Chondrocyte (in vitro differentiated cells): ENCODE measurements around the gene UTP25. TPM values are rescaled to one million over a fixed set of nuclear protein-coding genes. Genes with fewer than 3 reads are reported as not detected.

ENCODE experiments used
- DNase-seq: peaks from one replicate; pipeline ENCODE4 v3.0.0; 2021; ENCODE audit warnings: mixed read lengths, low spot score
- H3K27ac Mint-ChIP-seq: one replicate; pipeline ENCODE4 v1.8.0; 2021; ENCODE audit warnings: mild to moderate bottlenecking, moderate library complexity, mixed read lengths; ENCODE audit not compliant: unreplicated experiment
- H3K27me3 Mint-ChIP-seq: 2 replicates; pipeline ENCODE4 v1.8.0; 2021; ENCODE audit warnings: low read depth, mixed read lengths
- H3K36me3 Mint-ChIP-seq: 2 replicates; pipeline ENCODE4 v1.8.0; 2021; ENCODE audit warnings: low read depth, mixed read lengths
- H3K4me1 Mint-ChIP-seq: 2 replicates; pipeline ENCODE4 v1.8.0; 2021; ENCODE audit warnings: low read depth, mild to moderate bottlenecking, mixed read lengths
- H3K4me3 Mint-ChIP-seq: one replicate; pipeline ENCODE4 v1.8.0; 2021; ENCODE audit warnings: mild to moderate bottlenecking, moderate library complexity, mixed read lengths; ENCODE audit not compliant: unreplicated experiment
- H3K9me3 Mint-ChIP-seq: 2 replicates; pipeline ENCODE4 v1.8.0; 2021; ENCODE audit warnings: low read depth, mixed read lengths
- CTCF ChIP-seq: fragments of 200-600 bp; sonication (generic); IDR thresholded peaks from 2 replicates; pipeline ENCODE4 v1.5.0; 2021; ENCODE audit warnings: antibody characterized with exemption, mild to moderate bottlenecking, moderate library complexity
- total RNA-seq: library from RNA; stranded (reverse); gene quantifications from 3 replicates; pipeline ENCODE4 v1.2.1, GENCODE V29; 2021

UTP25 gene
- total RNA-seq, 1 donor from 2014 or later, result 6.4 TPM

- DNase-seq, result no peak
- no peak overlapping the region for H3K27ac Mint-ChIP-seq
- H3K4me3 Mint-ChIP-seq, result no peak overlapping the region
- peaks cover 2% of the 10 kb centered on the region for H3K9me3 Mint-ChIP-seq
- peaks cover 36% of the 10 kb centered on the region for H3K27me3 Mint-ChIP-seq
- peaks cover 2% of the 10 kb centered on the region for H3K36me3 Mint-ChIP-seq
- no peak for TF ChIP-seq CTCF
- H3K4me1 Mint-ChIP-seq, result peaks cover 14% of the 10 kb centered on the region
Observed at GRCh38 chr1:209785592-209785991, 42.2 kb upstream of the UTP25 start.

GRCh38 chr1:209786146-209786545 lies 41.6 kb upstream of the UTP25 start:
- peaks cover 41% of the 10 kb centered on the region for H3K27me3 Mint-ChIP-seq
- DNase-seq, result no peak

GRCh38 chr1:209787551-209787950 lies 40.2 kb upstream of the UTP25 start:
- H3K36me3 Mint-ChIP-seq, result no peaks in the 10 kb centered on the region
- no peak for DNase-seq

More at GRCh38 chr1:209786146-209786545, 41.6 kb upstream of the UTP25 start:
- no peak for TF ChIP-seq CTCF
- peaks cover 2% of the 10 kb centered on the region for H3K36me3 Mint-ChIP-seq
- H3K27ac Mint-ChIP-seq, result no peak overlapping the region
- no peak overlapping the region for H3K4me3 Mint-ChIP-seq
- peaks cover 14% of the 10 kb centered on the region for H3K4me1 Mint-ChIP-seq
- peaks cover 2% of the 10 kb centered on the region for H3K9me3 Mint-ChIP-seq

GRCh38 chr1:209789245-209789644 lies 38.5 kb upstream of the UTP25 start:
- no peak for DNase-seq
- no peak overlapping the region for H3K27ac Mint-ChIP-seq
- H3K9me3 Mint-ChIP-seq, result no peaks in the 10 kb centered on the region
- peaks cover 65% of the 10 kb centered on the region for H3K27me3 Mint-ChIP-seq
- peaks cover 7% of the 10 kb centered on the region for H3K4me1 Mint-ChIP-seq
- no peak overlapping the region for H3K4me3 Mint-ChIP-seq
- no peak for TF ChIP-seq CTCF
- H3K36me3 Mint-ChIP-seq, result no peaks in the 10 kb centered on the region

More at GRCh38 chr1:209787551-209787950, 40.2 kb upstream of the UTP25 start:
- Mint-ChIP-seq H3K4me1 (peaks cover 14% of the 10 kb centered on the region), H3K27me3 (peaks cover 54% of the 10 kb centered on the region), H3K4me3 (no peak overlapping the region), H3K9me3 (no peaks in the 10 kb centered on the region), H3K27ac (no peak overlapping the region)
- no peak for TF ChIP-seq CTCF

- Mint-ChIP-seq H3K4me1 (no peaks in the 10 kb centered on the region), H3K27ac (no peak overlapping the region), H3K27me3 (peaks cover 71% of the 10 kb centered on the region), H3K4me3 (no peak overlapping the region), H3K36me3 (no peaks in the 10 kb centered on the region), H3K9me3 (no peaks in the 10 kb centered on the region)
- no peak for DNase-seq
- TF ChIP-seq CTCF, result no peak
Observed at GRCh38 chr1:209790286-209791193, 37.2 kb upstream of the UTP25 start.
